Measurements from ENCODE around the gene MEGF11. TPM values are rescaled to one million over a fixed set of nuclear protein-coding genes. Genes with fewer than 3 reads are reported as not detected.

Gene MEGF11
- total RNA-seq, 1 experiment from 2014 or later: 2.3 TPM

- peak within 1 kb of the TSS; percentile 74 for H3K27ac ChIP-seq (ENCODE audit: low read depth, low read length)
- ChIA-PET POLR2A (interaction anchor here (0.8 to 1.6 kb wide), 5 partner anchors 32 to 565 kb away, joined by 3 to 5 read pairs (median 4); partner anchors contain the start of genes DENND4A and RNU5B-1), CTCF (interaction anchor here (0.6 to 4.1 kb wide), 7 partner anchors 12 to 684 kb away, joined by 3 to 31 read pairs (median 4); partner anchors contain the start of gene CLPX), RAD21 (ENCODE audit: low non-redundant PET in 1 of 2, low total read pairs in 2 of 2, uncharacterized antibody in 2 of 2, unreplicated experiment in 2 of 2) (interaction anchor here in 1 of 2 experiments (0.6 kb wide), 1 partner anchor 41 kb away, joined by 3 read pairs; no protein-coding TSS in a partner anchor)
- no peaks in the 10 kb centered on the region for H3K9me3 ChIP-seq (ENCODE audit: control insufficient read depth in 1 of 2, insufficient read depth in 1 of 2, low read depth in 1 of 2, low read length in 2 of 2)
- H3K4me1 ChIP-seq (ENCODE audit: control insufficient read depth in 1 of 2, insufficient read depth in 2 of 2, low read length in 2 of 2): peaks cover 11 to 30% of the 10 kb centered on the region in 2 experiments
- H3K9me2 ChIP-seq (ENCODE audit: insufficient read depth): no peaks in the 10 kb centered on the region
- peak within 1 kb of the TSS; percentile 73 for H3K4me2 ChIP-seq (ENCODE audit: low read length)
- H3K4me3 ChIP-seq (replicated peaks in 1 of 2; ENCODE audit: low read depth in 1 of 2, low read length in 2 of 2): peak within 1 kb of the TSS; percentile 79 to 94
- TF ChIP-seq MAX (IDR thresholded peaks at IDR 0.05) (peak; percentile 79; the same call in 1 of the 2 replicates), ZFX (IDR thresholded peaks at IDR 0.05) (peak; percentile 64; the same call in 1 of the 2 replicates), EGR1 (IDR thresholded peaks at IDR 0.05; ENCODE audit: low read depth) (peak; percentile 80), EZH2phosphoT487 (IDR thresholded peaks at IDR 0.05; ENCODE audit: borderline replicate concordance) (no peak), SIN3A (IDR thresholded peaks at IDR 0.05; ENCODE audit: low read depth) (peak; percentile 61; the same call in 1 of the 2 replicates), TCF7L2 (IDR thresholded peaks at IDR 0.05; ENCODE audit: borderline replicate concordance, extremely low read depth, insufficient read depth, insufficient read length) (no peak), SRF (IDR thresholded peaks at IDR 0.05; ENCODE audit: low read depth) (peak; percentile 92), YY1 (IDR thresholded peaks at IDR 0.05; ENCODE audit: extremely low read depth, insufficient replicate concordance, low read depth, low read length) (peak; percentile 41), POLR2AphosphoS5 (IDR thresholded peaks at IDR 0.05; ENCODE audit: low read depth, low read length) (peak; percentile 93), ELF1 (IDR thresholded peaks at IDR 0.05; ENCODE audit: borderline replicate concordance, low read depth) (peak; percentile 42; the same call in 1 of the 2 replicates), EZH2 (IDR thresholded peaks at IDR 0.05) (no peak), SP1 (IDR thresholded peaks at IDR 0.05; ENCODE audit: low read depth) (peak; percentile 79), POLR2A (IDR thresholded peaks at IDR 0.05; ENCODE audit: borderline replicate concordance, extremely low read depth, insufficient read depth, insufficient read length) (peak; percentile 87), CBX3 (IDR thresholded peaks at IDR 0.05; ENCODE audit: low read depth) (peak; percentile 38; the same call in 1 of the 2 replicates), REST (IDR thresholded peaks at IDR 0.05; ENCODE audit: low read depth) (no peak)
- TF ChIP-seq, protein P1, sequence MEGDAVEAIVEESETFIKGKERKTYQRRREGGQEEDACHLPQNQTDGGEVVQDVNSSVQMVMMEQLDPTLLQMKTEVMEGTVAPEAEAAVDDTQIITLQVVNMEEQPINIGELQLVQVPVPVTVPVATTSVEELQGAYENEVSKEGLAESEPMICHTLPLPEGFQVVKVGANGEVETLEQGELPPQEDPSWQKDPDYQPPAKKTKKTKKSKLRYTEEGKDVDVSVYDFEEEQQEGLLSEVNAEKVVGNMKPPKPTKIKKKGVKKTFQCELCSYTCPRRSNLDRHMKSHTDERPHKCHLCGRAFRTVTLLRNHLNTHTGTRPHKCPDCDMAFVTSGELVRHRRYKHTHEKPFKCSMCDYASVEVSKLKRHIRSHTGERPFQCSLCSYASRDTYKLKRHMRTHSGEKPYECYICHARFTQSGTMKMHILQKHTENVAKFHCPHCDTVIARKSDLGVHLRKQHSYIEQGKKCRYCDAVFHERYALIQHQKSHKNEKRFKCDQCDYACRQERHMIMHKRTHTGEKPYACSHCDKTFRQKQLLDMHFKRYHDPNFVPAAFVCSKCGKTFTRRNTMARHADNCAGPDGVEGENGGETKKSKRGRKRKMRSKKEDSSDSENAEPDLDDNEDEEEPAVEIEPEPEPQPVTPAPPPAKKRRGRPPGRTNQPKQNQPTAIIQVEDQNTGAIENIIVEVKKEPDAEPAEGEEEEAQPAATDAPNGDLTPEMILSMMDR (IDR thresholded peaks at IDR 0.05 in 2 of 3, conservative IDR thresholded peaks at IDR 0.05 in 1 of 3; ENCODE audit: borderline replicate concordance in 1 of 3, insufficient read depth in 1 of 3, low read depth in 2 of 3, low read length in 2 of 3): peak in 1 of 3 experiments; percentile 27; a peak in 2 of 6 replicates
- intact Hi-C loops (cut with micrococcal nuclease): loop anchor here (1.0 kb wide), 1 partner anchor 77 kb away; the partner anchor contains the start of gene DENND4A
- peaks cover 0 to 2% of the 10 kb centered on the region in 2 experiments; a peak in 1 of 4 replicates for H3K36me3 ChIP-seq (ENCODE audit: control insufficient read depth in 1 of 2, insufficient read depth in 2 of 2, low read length in 2 of 2)
- no peaks in the 10 kb centered on the region for H3K27me3 ChIP-seq (ENCODE audit: insufficient read depth, low read length)
- DNase-seq (ENCODE audit: low read depth, low spot score) (peak; percentile 94), ATAC-seq (peak; percentile 95)
- no peaks in the 10 kb centered on the region; the same call in 1 of the 2 replicates for H4K20me1 ChIP-seq (ENCODE audit: insufficient read depth)
- peaks cover 50% of the 10 kb centered on the region for H3K79me2 ChIP-seq (ENCODE audit: insufficient read depth, low read length)
- peak within 1 kb of the TSS; percentile 88 for H3K9ac ChIP-seq (ENCODE audit: low read length)
- no TSS peak for BruUV-seq (replicated peaks)
- no peak within 1 kb of the TSS for H2AFZ ChIP-seq (ENCODE audit: low read depth, low read length, poor library complexity, severe bottlenecking)
These were observed 384.2 kb downstream of the MEGF11 start, which contains the start of gene RAB11A for GRCh38 chr15:65869126-65869953. Gene RAB11A, plus strand, starts transcription at chr15:65869491. Its CDS starts 95 bp downstream, at chr15:65869586.
